ENCODE results near the gene CACUL1. TPM values are rescaled to one million over a fixed set of nuclear protein-coding genes. Genes with fewer than 3 reads are reported as not detected.
A peak's percentile ranks its signal among the peaks of the same experiment; 100 is the strongest.

CACUL1 gene
- total and polyA plus RNA-seq, 2 experiments from 2014 or later, result 37.5 to 48.3 TPM

DNA sequence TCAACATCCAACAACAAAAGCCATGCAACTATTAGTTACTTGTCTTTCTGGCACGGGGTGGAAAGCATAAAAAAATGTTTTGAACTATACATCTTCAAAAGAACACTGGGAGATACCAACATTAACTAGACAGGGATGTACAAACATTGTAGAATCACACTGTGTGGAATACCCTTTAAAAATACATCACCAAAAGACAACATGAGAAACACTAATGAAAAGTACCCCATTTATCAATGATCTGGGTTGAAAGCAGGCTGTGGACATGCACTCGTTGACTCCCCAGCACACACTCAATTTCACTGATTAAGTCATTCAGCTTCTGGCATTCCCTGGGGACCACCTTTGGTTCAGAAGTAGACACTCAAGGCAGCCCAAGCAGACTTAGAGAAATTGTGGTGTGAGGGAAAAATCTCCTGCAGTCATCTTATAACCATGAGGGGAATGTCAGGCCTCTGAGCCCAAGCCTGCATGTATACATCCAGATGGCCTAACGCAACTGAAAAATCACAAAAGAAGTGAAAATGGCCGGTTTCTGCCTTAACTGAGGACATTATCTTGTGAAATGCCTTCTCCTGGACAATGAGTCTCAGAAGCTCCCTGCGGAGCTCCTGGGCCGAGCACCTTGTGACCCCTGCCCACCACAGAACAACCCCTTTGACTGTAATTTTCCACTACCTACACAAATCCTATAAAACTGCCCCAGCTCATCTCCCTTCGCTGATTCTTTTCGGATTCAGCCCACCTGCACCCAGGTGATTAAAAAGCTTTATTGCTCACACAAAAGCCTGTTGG, 53.0 kb downstream of the CACUL1 start:
- peaks cover 9% of the 10 kb centered on the region for H3K79me2 ChIP-seq
- H4K20me1 ChIP-seq (ENCODE audit: insufficient read depth, poor library complexity, severe bottlenecking), result peaks cover 4% of the 10 kb centered on the region
- H3K9me2 ChIP-seq (replicated peaks; ENCODE audit: insufficient read depth), result no peaks in the 10 kb centered on the region
- TF ChIP-seq, protein P1, sequence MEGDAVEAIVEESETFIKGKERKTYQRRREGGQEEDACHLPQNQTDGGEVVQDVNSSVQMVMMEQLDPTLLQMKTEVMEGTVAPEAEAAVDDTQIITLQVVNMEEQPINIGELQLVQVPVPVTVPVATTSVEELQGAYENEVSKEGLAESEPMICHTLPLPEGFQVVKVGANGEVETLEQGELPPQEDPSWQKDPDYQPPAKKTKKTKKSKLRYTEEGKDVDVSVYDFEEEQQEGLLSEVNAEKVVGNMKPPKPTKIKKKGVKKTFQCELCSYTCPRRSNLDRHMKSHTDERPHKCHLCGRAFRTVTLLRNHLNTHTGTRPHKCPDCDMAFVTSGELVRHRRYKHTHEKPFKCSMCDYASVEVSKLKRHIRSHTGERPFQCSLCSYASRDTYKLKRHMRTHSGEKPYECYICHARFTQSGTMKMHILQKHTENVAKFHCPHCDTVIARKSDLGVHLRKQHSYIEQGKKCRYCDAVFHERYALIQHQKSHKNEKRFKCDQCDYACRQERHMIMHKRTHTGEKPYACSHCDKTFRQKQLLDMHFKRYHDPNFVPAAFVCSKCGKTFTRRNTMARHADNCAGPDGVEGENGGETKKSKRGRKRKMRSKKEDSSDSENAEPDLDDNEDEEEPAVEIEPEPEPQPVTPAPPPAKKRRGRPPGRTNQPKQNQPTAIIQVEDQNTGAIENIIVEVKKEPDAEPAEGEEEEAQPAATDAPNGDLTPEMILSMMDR (IDR thresholded peaks at IDR 0.05; ENCODE audit: poor library complexity), result no peak
- TF ChIP-seq EZH2 (IDR thresholded peaks at IDR 0.05; ENCODE audit: borderline replicate concordance), result no peak
- no peak for TF ChIP-seq EZH2phosphoT487 (IDR thresholded peaks at IDR 0.05; ENCODE audit: low read depth, severe bottlenecking, unreplicated experiment)
- no peaks in the 10 kb centered on the region for H3K36me3 ChIP-seq (replicated peaks; ENCODE audit: insufficient read depth, low read depth)
- no peaks in the 10 kb centered on the region for H3K9me3 ChIP-seq (ENCODE audit: low read depth)
- H3K4me1 ChIP-seq (ENCODE audit: insufficient read depth), result no peaks in the 10 kb centered on the region
- H3K27me3 ChIP-seq, result no peaks in the 10 kb centered on the region
- H3K4me3 ChIP-seq, result no peak overlapping the region
- H3K27ac ChIP-seq, result no peak overlapping the region
- whole genome bisulfite sequencing (ENCODE audit: low lambda C conversion rate, missing lambda C conversion rate), result 78% methylated on average over 8 of the region's 8 CpGs
- H2AFZ ChIP-seq, result no peak overlapping the region
- DNase-seq (ENCODE audit: low spot score), result no peak
- H3K4me2 ChIP-seq, result no peak overlapping the region

DNA sequence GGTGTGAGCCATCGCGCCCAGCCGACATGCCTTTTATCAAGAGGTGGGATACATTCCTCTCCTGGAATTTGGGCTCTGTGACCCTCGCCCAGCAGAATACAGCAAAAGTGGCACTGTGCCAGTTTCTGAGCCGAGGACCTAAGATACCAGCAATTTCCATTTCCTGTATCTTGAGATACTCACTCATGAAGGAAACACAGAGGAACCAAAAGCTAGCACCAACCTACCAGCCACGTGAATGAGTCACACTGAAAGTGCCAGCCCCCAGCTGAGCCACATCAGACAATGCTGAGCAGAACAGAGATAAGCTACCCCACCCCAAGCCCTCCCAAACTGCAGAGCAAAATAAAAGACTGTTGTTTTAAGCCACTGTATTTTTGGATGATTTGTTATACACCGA, 56.3 kb downstream of the CACUL1 start:
- Histone ChIP-seq H3K9me3 (ENCODE audit: low read depth) (no peaks in the 10 kb centered on the region), H3K27me3 (no peaks in the 10 kb centered on the region), H3K79me2 (peaks cover 12% of the 10 kb centered on the region), H3K36me3 (replicated peaks; ENCODE audit: insufficient read depth, low read depth) (no peaks in the 10 kb centered on the region), H3K4me2 (peak overlapping the region; percentile 33), H2AFZ (no peak overlapping the region), H3K9me2 (replicated peaks; ENCODE audit: insufficient read depth) (no peaks in the 10 kb centered on the region), H4K20me1 (ENCODE audit: insufficient read depth, poor library complexity, severe bottlenecking) (peaks cover 4% of the 10 kb centered on the region), H3K4me3 (no peak overlapping the region), H3K4me1 (ENCODE audit: insufficient read depth) (peaks cover 9% of the 10 kb centered on the region), H3K27ac (peak overlapping the region; percentile 58)
- no peak for TF ChIP-seq EZH2phosphoT487 (IDR thresholded peaks at IDR 0.05; ENCODE audit: low read depth, severe bottlenecking, unreplicated experiment)
- TF ChIP-seq EZH2 (IDR thresholded peaks at IDR 0.05; ENCODE audit: borderline replicate concordance), result no peak
- TF ChIP-seq, protein P1 (IDR thresholded peaks at IDR 0.05; ENCODE audit: poor library complexity), result no peak
- WGBS (ENCODE audit: low lambda C conversion rate, missing lambda C conversion rate), result 73% methylated on average over 7 of the region's 7 CpGs
- DNase-seq (ENCODE audit: low spot score), result peak; percentile 35

DNA sequence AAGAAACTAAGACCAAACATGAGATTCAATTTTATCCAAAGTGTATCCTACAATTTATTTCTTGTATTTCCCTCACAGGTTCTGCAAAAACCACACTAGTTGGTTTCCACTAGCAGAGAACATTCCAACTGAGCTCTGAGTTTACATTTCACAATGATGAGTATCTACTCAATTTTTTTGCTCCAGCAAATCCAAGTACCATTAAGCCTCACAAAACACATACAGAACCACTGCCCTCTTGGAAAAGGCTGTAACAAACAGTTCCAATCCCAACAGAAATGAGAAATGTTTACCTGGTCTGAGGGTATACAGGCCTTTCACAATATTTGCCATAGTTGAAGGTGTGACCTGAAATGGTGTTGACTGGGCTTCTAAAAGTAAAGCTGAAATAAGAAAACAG, 59.9 kb downstream of the CACUL1 start:
- no peak for DNase-seq (ENCODE audit: low spot score)
- H2AFZ ChIP-seq, result no peak overlapping the region
- H3K4me1 ChIP-seq (ENCODE audit: insufficient read depth), result peaks cover 13% of the 10 kb centered on the region
- TF ChIP-seq, protein P1 (IDR thresholded peaks at IDR 0.05; ENCODE audit: poor library complexity), result no peak
- no peak for TF ChIP-seq EZH2 (IDR thresholded peaks at IDR 0.05; ENCODE audit: borderline replicate concordance)
- no peak for TF ChIP-seq EZH2phosphoT487 (IDR thresholded peaks at IDR 0.05; ENCODE audit: low read depth, severe bottlenecking, unreplicated experiment)
- peaks cover 12% of the 10 kb centered on the region for H3K79me2 ChIP-seq
- H4K20me1 ChIP-seq (ENCODE audit: insufficient read depth, poor library complexity, severe bottlenecking), result peaks cover 3% of the 10 kb centered on the region
- H3K27ac ChIP-seq, result peak overlapping the region; percentile 14
- no peaks in the 10 kb centered on the region for H3K9me3 ChIP-seq (ENCODE audit: low read depth)
- H3K4me2 ChIP-seq, result no peak overlapping the region
- H3K4me3 ChIP-seq, result no peak overlapping the region
- no peaks in the 10 kb centered on the region for H3K27me3 ChIP-seq
- H3K36me3 ChIP-seq (replicated peaks; ENCODE audit: insufficient read depth, low read depth), result no peaks in the 10 kb centered on the region
- H3K9me2 ChIP-seq (replicated peaks; ENCODE audit: insufficient read depth), result no peaks in the 10 kb centered on the region

Measured in hepatocyte (in vitro differentiated cells).